ENCODE data around the gene XPNPEP2. TPM values are rescaled to one million over a fixed set of nuclear protein-coding genes. Genes with fewer than 3 reads are reported as not detected.

The XPNPEP2 gene
- total and polyA plus RNA-seq, 9 of the 15 experiments (the other 6 are each of a cell fraction or from before 2014, with no cell fraction given): 0.03 to 0.19 (median 0.09) TPM; not detected in 5

- TF ChIP-seq REST (IDR thresholded peaks at IDR 0.05; ENCODE audit: borderline replicate concordance) (no peak), REST (CRISPR knock-in tag; IDR thresholded peaks at IDR 0.05; ENCODE audit: low read depth) (no peak), SREBF2 (CRISPR knock-in tag; IDR thresholded peaks at IDR 0.05) (no peak), PHF21A (IDR thresholded peaks at IDR 0.05; ENCODE audit: borderline replicate concordance, low read depth) (no peak), ZBTB49 (CRISPR knock-in tag; IDR thresholded peaks at IDR 0.05; ENCODE audit: borderline replicate concordance) (no peak), C11orf30 (IDR thresholded peaks at IDR 0.05; ENCODE audit: low read depth) (no peak), ZNF140 (CRISPR knock-in tag; IDR thresholded peaks at IDR 0.05) (no peak)
Measured at GRCh38 chrX:129785160-129785947, 46.6 kb downstream of the XPNPEP2 start (continued).

Measured in K562 (cell line).